IPS-18a (cell line): ENCODE data around the gene FADS2.

Source experiments
- H3K27ac ChIP-seq: one replicate; pipeline ENCODE4 v1.5.1; 2013; ENCODE audit warnings: low read length
- H3K27me3 ChIP-seq: one replicate; pipeline ENCODE4 v1.6.1; 2013; ENCODE audit warnings: mild to moderate bottlenecking, low read length; ENCODE audit not compliant: control insufficient read depth, insufficient read depth
- H3K36me3 ChIP-seq: one replicate; pipeline ENCODE4 v1.6.1; 2013; ENCODE audit warnings: low read depth, low read length; ENCODE audit not compliant: control insufficient read depth
- H3K4me1 ChIP-seq: one replicate; pipeline ENCODE4 v1.6.1; 2013; ENCODE audit warnings: low read depth, low read length; ENCODE audit not compliant: control insufficient read depth
- H3K4me3 ChIP-seq: one replicate; pipeline ENCODE4 v1.5.1; 2013; ENCODE audit warnings: low read length
- H3K9ac ChIP-seq: one replicate; pipeline ENCODE4 v1.6.1; 2013; ENCODE audit warnings: mild to moderate bottlenecking, low read length, moderate library complexity
- H3K9me3 ChIP-seq: one replicate; pipeline ENCODE4 v1.6.1; 2013; ENCODE audit warnings: low read depth, low read length; ENCODE audit not compliant: control insufficient read depth

Gene FADS2

GRCh38 chr11:61840371-61840770 is 12.3 kb downstream of the FADS2 start:
- Histone ChIP-seq H3K27me3 (no peaks in the 10 kb centered on the region), H3K27ac (no peak overlapping the region), H3K9me3 (no peaks in the 10 kb centered on the region), H3K9ac (no peak overlapping the region), H3K4me3 (no peak overlapping the region), H3K4me1 (peaks cover 3% of the 10 kb centered on the region), H3K36me3 (peaks cover 80% of the 10 kb centered on the region)

GRCh38 chr11:61841636-61842527 is 13.8 kb downstream of the FADS2 start:
- no peak overlapping the region for H3K4me3 ChIP-seq
- no peak overlapping the region for H3K27ac ChIP-seq
- no peaks in the 10 kb centered on the region for H3K9me3 ChIP-seq
- no peak overlapping the region for H3K9ac ChIP-seq
- peaks cover 91% of the 10 kb centered on the region for H3K36me3 ChIP-seq
- H3K4me1 ChIP-seq: no peaks in the 10 kb centered on the region
- no peaks in the 10 kb centered on the region for H3K27me3 ChIP-seq

GRCh38 chr11:61842528-61842820 is 14.4 kb downstream of the FADS2 start:
- no peak overlapping the region for H3K9ac ChIP-seq
- H3K9me3 ChIP-seq: no peaks in the 10 kb centered on the region
- no peaks in the 10 kb centered on the region for H3K4me1 ChIP-seq
- no peaks in the 10 kb centered on the region for H3K27me3 ChIP-seq
- H3K4me3 ChIP-seq: no peak overlapping the region
- H3K36me3 ChIP-seq: peaks cover 94% of the 10 kb centered on the region
- H3K27ac ChIP-seq: no peak overlapping the region

GRCh38 chr11:61844909-61845565 is 16.9 kb downstream of the FADS2 start:
- Histone ChIP-seq H3K4me3 (no peak overlapping the region), H3K27ac (no peak overlapping the region), H3K4me1 (no peaks in the 10 kb centered on the region), H3K27me3 (no peaks in the 10 kb centered on the region), H3K36me3 (peaks cover 96% of the 10 kb centered on the region), H3K9me3 (no peaks in the 10 kb centered on the region), H3K9ac (no peak overlapping the region)

GRCh38 chr11:61846362-61847020 is 18.4 kb downstream of the FADS2 start:
- Histone ChIP-seq H3K27me3 (no peaks in the 10 kb centered on the region), H3K36me3 (peaks cover 96% of the 10 kb centered on the region), H3K4me3 (no peak overlapping the region), H3K9me3 (no peaks in the 10 kb centered on the region), H3K27ac (no peak overlapping the region), H3K4me1 (no peaks in the 10 kb centered on the region), H3K9ac (no peak overlapping the region)

- no peak overlapping the region for H3K27ac ChIP-seq
- no peak overlapping the region for H3K4me3 ChIP-seq
- H3K9ac ChIP-seq: no peak overlapping the region
- H3K4me1 ChIP-seq: no peaks in the 10 kb centered on the region
- no peaks in the 10 kb centered on the region for H3K27me3 ChIP-seq
- H3K36me3 ChIP-seq: peaks cover 91% of the 10 kb centered on the region
- no peaks in the 10 kb centered on the region for H3K9me3 ChIP-seq
These were observed 19.9 kb downstream of the FADS2 start for GRCh38 chr11:61847914-61848581.

GRCh38 chr11:61848631-61849030 is 20.5 kb downstream of the FADS2 start:
- Histone ChIP-seq H3K27ac (no peak overlapping the region), H3K9me3 (no peaks in the 10 kb centered on the region), H3K4me1 (no peaks in the 10 kb centered on the region), H3K9ac (no peak overlapping the region), H3K27me3 (no peaks in the 10 kb centered on the region), H3K4me3 (no peak overlapping the region), H3K36me3 (peaks cover 90% of the 10 kb centered on the region)

GRCh38 chr11:61850687-61851086 is 22.6 kb downstream of the FADS2 start:
- Histone ChIP-seq H3K4me1 (no peaks in the 10 kb centered on the region), H3K27me3 (no peaks in the 10 kb centered on the region), H3K9ac (no peak overlapping the region), H3K4me3 (no peak overlapping the region), H3K9me3 (no peaks in the 10 kb centered on the region), H3K36me3 (peaks cover 91% of the 10 kb centered on the region), H3K27ac (no peak overlapping the region)

- Histone ChIP-seq H3K27ac (no peak overlapping the region), H3K9me3 (no peaks in the 10 kb centered on the region), H3K36me3 (peaks cover 93% of the 10 kb centered on the region), H3K4me1 (no peaks in the 10 kb centered on the region), H3K9ac (no peak overlapping the region), H3K27me3 (no peaks in the 10 kb centered on the region), H3K4me3 (no peak overlapping the region)
These were observed 23.2 kb downstream of the FADS2 start for GRCh38 chr11:61851113-61851899.

GRCh38 chr11:61851900-61852295 is 23.8 kb downstream of the FADS2 start:
- H3K9ac ChIP-seq: no peak overlapping the region
- no peak overlapping the region for H3K27ac ChIP-seq
- H3K9me3 ChIP-seq: no peaks in the 10 kb centered on the region
- no peak overlapping the region for H3K4me3 ChIP-seq
- peaks cover 93% of the 10 kb centered on the region for H3K36me3 ChIP-seq
- no peaks in the 10 kb centered on the region for H3K4me1 ChIP-seq
- H3K27me3 ChIP-seq: no peaks in the 10 kb centered on the region

GRCh38 chr11:61853698-61854169 is 25.6 kb downstream of the FADS2 start:
- Histone ChIP-seq H3K9me3 (no peaks in the 10 kb centered on the region), H3K27ac (no peak overlapping the region), H3K4me3 (no peak overlapping the region), H3K4me1 (no peaks in the 10 kb centered on the region), H3K9ac (no peak overlapping the region), H3K36me3 (peaks cover 88% of the 10 kb centered on the region), H3K27me3 (no peaks in the 10 kb centered on the region)
